GM12892 (cell line): ENCODE measurements around the gene ADD3.

Experiments used
- POLR2A ChIP-seq: IDR thresholded peaks from 2 replicates; pipeline ENCODE4 v1.6.1; 2011; ENCODE audit warnings: low read depth, low read length, control low read depth
- POLR2AphosphoS5 ChIP-seq: IDR thresholded peaks from 2 replicates; pipeline ENCODE4 v1.6.1; 2011; ENCODE audit warnings: low read depth, low read length, control low read depth
- TAF1 ChIP-seq: IDR thresholded peaks from 2 replicates; pipeline ENCODE4 v1.6.1; 2011; ENCODE audit warnings: low read depth, mild to moderate bottlenecking, control low read depth, low read length, borderline replicate concordance

DNA sequence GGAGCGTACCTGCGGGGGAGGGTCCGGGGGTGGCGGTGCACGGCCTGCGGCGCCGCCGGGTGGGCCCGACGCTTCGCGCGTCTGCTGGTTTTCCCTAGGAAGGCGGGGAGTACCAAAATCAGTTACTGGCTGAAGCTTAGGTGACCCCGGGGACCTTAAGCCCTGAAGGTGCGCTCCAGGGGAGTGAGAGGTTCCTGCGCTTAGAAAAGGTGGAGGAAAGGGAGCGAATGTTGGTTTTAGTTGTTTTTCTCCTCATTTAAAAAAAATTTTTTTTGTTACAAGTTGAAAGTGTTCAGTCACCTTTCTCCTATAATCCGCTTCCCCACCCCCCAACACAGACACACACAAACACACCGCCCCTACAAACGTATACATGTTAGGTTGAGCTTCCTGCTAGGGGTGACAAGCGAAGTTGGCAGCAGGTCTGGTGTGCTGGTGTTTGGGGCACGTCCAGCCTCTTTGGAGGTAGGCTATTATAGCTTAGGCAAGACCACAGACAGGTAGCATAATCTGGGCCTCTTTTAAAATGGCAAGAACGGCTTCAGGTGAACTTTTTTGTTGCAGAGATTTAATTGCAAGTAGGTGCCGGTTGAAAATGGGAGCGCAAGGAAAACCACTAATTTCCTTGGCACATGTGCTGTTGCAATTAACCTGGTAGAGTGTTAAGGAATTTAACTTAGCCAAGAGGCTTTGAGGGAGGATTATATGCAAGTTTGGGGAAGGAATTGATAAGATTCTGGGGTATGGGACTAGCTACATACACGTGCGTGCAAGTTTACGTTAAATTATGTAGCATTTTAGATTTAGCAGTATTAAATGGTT is 945 bp downstream of the ADD3 start:
- TF ChIP-seq POLR2A = no peak
- TF ChIP-seq POLR2AphosphoS5 = no peak
- no peak for TF ChIP-seq TAF1
